ENCODE data around the gene IFNL2. TPM values are rescaled to one million over a fixed set of nuclear protein-coding genes. Genes with fewer than 3 reads are reported as not detected.
"Not testable (repeated sequence)": the region's sequence is repeated elsewhere in the genome, so short reads cannot be mapped to it uniquely, and the experiment has no call there.

IFNL2 gene
- total RNA-seq, 2 experiments from 2014 or later, result not detected

DNA sequence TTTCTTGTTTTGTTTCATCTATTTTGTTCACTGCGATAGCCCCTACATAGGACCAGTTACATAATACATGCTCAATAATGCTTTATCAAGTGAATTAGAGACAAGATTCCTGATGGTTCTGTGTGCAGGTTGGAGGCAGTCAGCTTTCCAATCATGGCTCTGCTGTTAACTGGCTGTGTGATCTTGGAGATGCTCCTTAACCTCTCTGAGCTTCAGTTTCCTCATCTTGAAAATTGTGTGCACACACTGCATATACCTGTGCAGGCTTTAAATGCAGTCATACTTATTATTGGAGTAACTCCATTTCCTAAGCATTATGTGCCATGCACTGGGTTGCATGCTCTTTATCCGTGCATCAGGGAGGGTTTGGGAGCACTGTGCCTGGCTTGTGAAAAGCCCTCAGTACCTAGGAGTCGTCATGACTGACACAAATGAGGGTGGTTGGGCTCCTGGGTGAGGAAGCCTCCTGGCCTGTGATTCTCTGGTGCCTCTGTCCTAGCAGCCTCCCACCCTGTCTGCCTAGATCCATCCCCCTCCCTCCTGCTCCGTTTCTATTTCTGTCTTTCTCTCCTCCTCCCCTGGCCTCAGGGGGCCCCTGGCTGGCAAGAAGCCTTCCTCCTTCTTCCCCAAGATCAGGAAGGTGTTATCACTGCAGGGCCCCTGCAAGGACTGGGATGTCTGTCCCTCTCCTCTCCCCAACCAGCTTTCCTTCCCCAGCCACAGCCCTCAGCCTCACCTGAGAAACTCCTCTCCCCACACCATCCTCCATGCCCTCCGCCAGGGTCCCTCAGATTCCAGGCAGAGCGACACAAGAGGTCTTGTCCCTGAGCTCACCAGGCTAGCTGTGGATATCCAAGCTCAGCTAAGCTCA is 36.7 kb downstream of the IFNL2 start:
- no peak overlapping the region for H3K4me3 Mint-ChIP-seq
- H3K36me3 Mint-ChIP-seq, result peaks cover 3% of the 10 kb centered on the region
- ChIA-PET CTCF (no interaction called here), POLR2A (no interaction called here)
- H3K27ac Mint-ChIP-seq, result no peak overlapping the region
- intact Hi-C loops (cut with micrococcal nuclease), result no loop called here
- no peaks in the 10 kb centered on the region for H3K27me3 Mint-ChIP-seq
- H3K4me1 Mint-ChIP-seq (ENCODE audit: low read depth), result no peaks in the 10 kb centered on the region
- no peak for DNase-seq
- no peaks in the 10 kb centered on the region for H3K9me3 Mint-ChIP-seq

DNA sequence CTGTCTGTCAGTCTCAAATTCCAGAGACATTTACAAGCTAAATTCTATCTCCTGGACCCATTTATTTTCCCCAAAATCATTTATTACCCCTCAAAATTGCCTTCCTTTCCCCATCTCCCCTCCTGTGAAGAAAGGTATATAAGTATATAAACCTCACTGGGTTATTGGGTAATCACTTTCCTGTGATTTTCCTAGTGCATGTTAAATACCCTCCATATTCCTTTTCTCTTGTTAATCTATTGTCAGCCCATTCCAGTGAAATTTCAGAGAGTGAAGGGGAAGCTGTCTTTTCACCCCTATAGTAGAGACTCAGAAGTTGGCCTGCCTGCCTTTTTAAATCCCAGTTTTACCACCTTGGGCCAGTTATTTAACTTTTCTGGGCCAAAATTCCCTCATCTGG is 37.9 kb downstream of the IFNL2 start:
- Mint-ChIP-seq H3K27ac (no peak overlapping the region), H3K36me3 (peaks cover 3% of the 10 kb centered on the region), H3K4me3 (no peak overlapping the region), H3K27me3 (no peaks in the 10 kb centered on the region), H3K9me3 (no peaks in the 10 kb centered on the region), H3K4me1 (ENCODE audit: low read depth) (no peaks in the 10 kb centered on the region)
- ChIA-PET CTCF (no interaction called here), POLR2A (no interaction called here)
- intact Hi-C loops (cut with micrococcal nuclease), result no loop called here
- DNase-seq, result no peak

- CTCF ChIA-PET, result no interaction called here
- H3K9me3 Mint-ChIP-seq, result no peaks in the 10 kb centered on the region
- intact Hi-C loops (cut with micrococcal nuclease), result no loop called here
These were observed 39.0 kb downstream of the IFNL2 start for GRCh38 chr19:39307046-39307821.

GRCh38 chr19:39307822-39308530 is 39.8 kb downstream of the IFNL2 start:
- CTCF ChIA-PET, result no interaction called here
- intact Hi-C loops (cut with micrococcal nuclease), result no loop called here
- Mint-ChIP-seq H3K9me3 (no peaks in the 10 kb centered on the region), H3K36me3 (peaks cover 11% of the 10 kb centered on the region), H3K4me1 (ENCODE audit: low read depth) (no peaks in the 10 kb centered on the region), H3K4me3 (no peak overlapping the region), H3K27me3 (no peaks in the 10 kb centered on the region), H3K27ac (no peak overlapping the region)
- POLR2A ChIA-PET, result no interaction called here
- no peak for DNase-seq

More at GRCh38 chr19:39307046-39307821, 39.0 kb downstream of the IFNL2 start:
- POLR2A ChIA-PET, result no interaction called here
- H3K4me3 Mint-ChIP-seq, result no peak overlapping the region
- DNase-seq, result no peak
- no peaks in the 10 kb centered on the region for H3K4me1 Mint-ChIP-seq (ENCODE audit: low read depth)
- peaks cover 8% of the 10 kb centered on the region for H3K36me3 Mint-ChIP-seq
- H3K27me3 Mint-ChIP-seq, result no peaks in the 10 kb centered on the region
- H3K27ac Mint-ChIP-seq, result no peak overlapping the region

DNA sequence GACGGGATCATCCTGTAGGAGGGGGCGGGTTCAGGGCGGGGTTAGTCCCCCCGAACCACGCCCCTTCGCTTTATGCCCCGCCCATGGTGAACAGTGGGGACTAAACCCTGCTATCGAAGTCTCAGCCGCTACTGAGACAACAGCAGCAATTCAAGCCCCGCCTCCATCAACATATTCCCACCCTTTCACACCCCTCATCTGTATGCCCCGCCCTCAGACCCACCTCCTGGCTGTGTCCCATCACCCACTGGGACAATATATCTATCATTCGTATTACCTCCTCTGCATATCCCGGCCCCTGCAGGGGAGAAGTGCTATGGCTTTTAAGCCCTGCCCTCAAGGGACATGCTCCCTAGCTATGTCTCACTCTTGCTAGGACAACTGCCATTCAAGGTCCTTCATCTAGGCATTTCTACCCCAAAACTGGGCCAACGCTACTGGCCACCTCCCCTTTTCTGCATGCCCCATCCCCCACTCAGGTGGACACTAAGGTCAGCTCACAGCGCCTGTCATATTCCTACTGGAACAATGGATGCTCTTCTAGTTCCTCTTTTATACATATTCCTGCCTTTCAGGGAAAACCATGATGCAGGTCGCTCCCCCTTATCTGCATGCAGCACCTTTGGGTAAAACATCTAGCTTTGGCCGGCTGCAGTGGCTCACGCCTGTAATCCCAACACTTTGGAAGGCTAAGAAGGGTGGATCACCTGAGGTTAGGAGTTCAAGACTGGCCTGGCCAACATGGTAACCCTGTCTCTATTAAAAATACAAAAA is 40.5 kb downstream of the IFNL2 start:
- CTCF ChIA-PET, result no interaction called here

DNA sequence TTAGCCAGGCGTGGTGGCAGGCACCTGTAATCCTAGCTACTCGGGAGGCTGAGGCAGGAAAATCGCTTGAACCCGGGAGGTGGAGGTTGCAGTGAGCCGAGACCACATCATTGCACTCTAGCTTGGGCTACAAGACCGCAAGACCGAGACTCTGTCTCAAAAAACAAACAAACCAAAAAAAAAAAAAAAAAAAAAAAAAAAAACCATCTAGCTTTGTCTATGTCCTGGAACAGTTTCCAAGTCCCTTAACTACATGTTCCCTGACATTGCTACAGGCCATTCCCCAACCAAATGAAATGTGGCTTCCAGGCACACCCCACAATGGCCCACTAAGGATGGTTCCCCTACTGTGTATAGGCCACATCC is 41.1 kb downstream of the IFNL2 start:
- DNase-seq; H3K4me3 Mint-ChIP-seq; intact Hi-C loops (cut with micrococcal nuclease); POLR2A ChIA-PET; H3K4me1 Mint-ChIP-seq (ENCODE audit: low read depth); H3K9me3 Mint-ChIP-seq; H3K27me3 Mint-ChIP-seq; H3K27ac Mint-ChIP-seq; CTCF ChIA-PET: not testable (repeated sequence)
- H3K36me3 Mint-ChIP-seq, result peaks cover 15% of the 10 kb centered on the region

More for the DNA sequence above, 40.5 kb downstream of the IFNL2 start:
- no peaks in the 10 kb centered on the region for H3K9me3 Mint-ChIP-seq
- H3K27ac Mint-ChIP-seq, result no peak overlapping the region
- no peak for DNase-seq
- intact Hi-C loops (cut with micrococcal nuclease), result no loop called here
- H3K4me3 Mint-ChIP-seq, result no peak overlapping the region
- POLR2A ChIA-PET, result no interaction called here
- H3K4me1 Mint-ChIP-seq (ENCODE audit: low read depth), result no peaks in the 10 kb centered on the region
- no peaks in the 10 kb centered on the region for H3K27me3 Mint-ChIP-seq
- H3K36me3 Mint-ChIP-seq, result peaks cover 14% of the 10 kb centered on the region

- Mint-ChIP-seq H3K4me3 (no peak overlapping the region), H3K4me1 (ENCODE audit: low read depth) (no peaks in the 10 kb centered on the region), H3K27ac (no peak overlapping the region), H3K9me3 (no peaks in the 10 kb centered on the region), H3K36me3 (peaks cover 16% of the 10 kb centered on the region), H3K27me3 (no peaks in the 10 kb centered on the region)
- DNase-seq, result no peak
- ChIA-PET CTCF (interaction anchor here (0.9 kb wide), 1 partner anchor 189 kb away, joined by 4 read pairs; no protein-coding TSS in a partner anchor), POLR2A (no interaction called here)
- intact Hi-C loops (cut with micrococcal nuclease), result no loop called here
These were observed 42.5 kb downstream of the IFNL2 start for GRCh38 chr19:39310558-39311311.

DNA sequence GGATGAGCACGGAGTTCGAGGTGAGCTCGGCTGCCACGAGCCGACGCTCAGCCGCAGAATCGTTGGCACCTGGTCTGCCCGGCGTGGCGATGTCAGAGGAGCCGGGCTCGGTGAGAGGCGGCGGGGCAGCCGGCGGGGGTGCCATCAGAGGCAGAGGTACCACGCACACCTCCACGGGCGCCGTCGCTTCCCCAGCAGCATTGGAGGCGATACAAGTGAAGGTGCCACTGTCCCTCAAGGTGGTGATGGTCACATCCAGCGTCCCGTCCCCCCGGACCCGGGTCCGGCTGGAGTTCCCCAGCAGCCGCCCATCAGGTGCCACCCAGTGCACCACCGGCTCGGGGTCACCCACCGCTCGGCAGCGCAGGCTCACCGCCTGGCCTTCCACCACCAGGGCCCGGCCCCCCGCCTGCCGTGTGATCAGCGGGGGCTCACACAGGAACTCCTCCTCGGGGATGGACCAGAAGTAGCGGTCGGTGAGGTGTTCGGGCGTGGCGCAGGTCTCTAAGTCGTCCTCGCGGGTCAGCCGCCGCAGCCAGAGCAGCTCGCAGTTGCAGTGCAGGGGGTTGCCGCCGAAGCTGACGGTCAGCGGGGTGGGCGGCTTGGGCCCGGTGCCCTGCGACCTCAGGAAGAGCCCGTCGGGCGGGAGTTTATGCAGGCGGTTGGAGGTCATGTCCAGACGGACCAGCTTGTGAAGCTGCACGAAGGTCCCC is 46.0 kb downstream of the IFNL2 start:
- CTCF ChIA-PET, result interaction anchor here (1.0 to 1.3 kb wide), 2 partner anchors 13 to 14 kb away, joined by 3 to 4 read pairs; no protein-coding TSS in a partner anchor
- intact Hi-C loops (cut with micrococcal nuclease), result no loop called here
- peaks cover 16% of the 10 kb centered on the region for H3K36me3 Mint-ChIP-seq
- H3K4me1 Mint-ChIP-seq (ENCODE audit: low read depth), result peaks cover 4% of the 10 kb centered on the region
- H3K27me3 Mint-ChIP-seq, result no peaks in the 10 kb centered on the region
- no peak overlapping the region for H3K4me3 Mint-ChIP-seq
- no peaks in the 10 kb centered on the region for H3K9me3 Mint-ChIP-seq
- POLR2A ChIA-PET, result no interaction called here
- H3K27ac Mint-ChIP-seq, result no peak overlapping the region
- no peak for DNase-seq

- ChIA-PET POLR2A (no interaction called here), CTCF (no interaction called here)
- peaks cover 16% of the 10 kb centered on the region for H3K36me3 Mint-ChIP-seq
- H3K4me3 Mint-ChIP-seq, result no peak overlapping the region
- intact Hi-C loops (cut with micrococcal nuclease), result no loop called here
- no peak for DNase-seq
- H3K27ac Mint-ChIP-seq, result no peak overlapping the region
- H3K27me3 Mint-ChIP-seq, result no peaks in the 10 kb centered on the region
- H3K9me3 Mint-ChIP-seq, result no peaks in the 10 kb centered on the region
- peaks cover 13% of the 10 kb centered on the region for H3K4me1 Mint-ChIP-seq (ENCODE audit: low read depth)
These were observed 47.7 kb downstream of the IFNL2 start for GRCh38 chr19:39315933-39316332.

DNA sequence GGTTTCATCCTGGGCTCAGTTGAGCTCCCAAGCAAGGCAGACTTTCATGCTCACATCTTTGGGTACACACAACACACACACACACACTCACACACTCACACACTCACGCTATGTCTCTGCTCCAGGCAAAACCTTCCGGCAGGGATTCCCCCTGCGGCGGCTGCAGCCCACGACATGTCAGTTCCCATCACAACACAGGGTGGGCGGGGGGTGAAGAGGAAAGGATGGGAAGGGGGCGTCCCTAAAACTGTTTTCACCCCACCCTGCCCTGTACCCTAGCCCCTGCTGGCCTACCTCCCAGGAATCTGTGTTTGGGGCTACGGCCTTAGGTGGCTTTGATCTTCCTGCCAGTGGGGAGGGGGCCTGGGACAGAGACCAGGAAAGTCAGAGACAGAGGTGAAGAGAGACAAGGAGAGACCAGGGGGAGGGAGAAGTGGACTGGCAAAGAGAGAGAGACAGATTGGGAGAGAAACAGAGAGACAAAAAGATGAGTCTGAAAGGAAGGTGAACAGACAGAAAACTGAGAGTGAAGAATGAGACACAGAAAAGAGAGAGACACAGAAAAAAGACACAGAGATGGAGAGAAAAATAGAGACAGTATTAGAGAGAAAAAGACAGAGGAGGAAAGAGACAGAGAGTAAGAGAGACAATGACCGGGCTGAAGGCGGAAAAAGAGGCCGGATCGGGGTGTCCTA is 48.6 kb downstream of the IFNL2 start:
- ChIA-PET POLR2A (no interaction called here), CTCF (no interaction called here)
- H3K27me3 Mint-ChIP-seq, result no peaks in the 10 kb centered on the region
- no peak overlapping the region for H3K4me3 Mint-ChIP-seq
- peaks cover 14% of the 10 kb centered on the region for H3K36me3 Mint-ChIP-seq
- no peaks in the 10 kb centered on the region for H3K9me3 Mint-ChIP-seq
- no peak overlapping the region for H3K27ac Mint-ChIP-seq
- H3K4me1 Mint-ChIP-seq (ENCODE audit: low read depth), result peaks cover 17% of the 10 kb centered on the region
- DNase-seq, result no peak
- intact Hi-C loops (cut with micrococcal nuclease), result no loop called here
